ENCODE measurements around the gene ABCF2.

DNA sequence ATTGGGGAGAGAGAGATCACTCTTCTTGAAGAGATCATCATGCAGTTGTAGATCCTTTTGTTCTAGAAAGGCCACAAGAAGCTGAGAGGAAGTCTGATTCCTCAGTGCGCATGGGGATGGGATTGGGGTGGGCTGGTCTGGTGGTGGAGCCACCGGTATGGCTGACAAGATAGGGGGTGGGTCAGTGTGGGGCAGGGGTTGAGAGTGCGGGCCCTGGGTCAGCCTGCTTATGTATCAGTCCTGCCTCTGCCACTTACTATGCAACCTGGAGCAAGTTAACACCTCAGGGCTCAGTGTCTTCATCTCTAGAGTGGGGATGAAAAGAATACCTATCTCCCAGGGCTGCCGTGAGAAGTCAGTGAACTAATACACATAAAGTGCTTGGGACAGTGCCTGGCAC, 13.5 kb upstream of the ABCF2 start:
- TF ChIP-seq, protein P1, sequence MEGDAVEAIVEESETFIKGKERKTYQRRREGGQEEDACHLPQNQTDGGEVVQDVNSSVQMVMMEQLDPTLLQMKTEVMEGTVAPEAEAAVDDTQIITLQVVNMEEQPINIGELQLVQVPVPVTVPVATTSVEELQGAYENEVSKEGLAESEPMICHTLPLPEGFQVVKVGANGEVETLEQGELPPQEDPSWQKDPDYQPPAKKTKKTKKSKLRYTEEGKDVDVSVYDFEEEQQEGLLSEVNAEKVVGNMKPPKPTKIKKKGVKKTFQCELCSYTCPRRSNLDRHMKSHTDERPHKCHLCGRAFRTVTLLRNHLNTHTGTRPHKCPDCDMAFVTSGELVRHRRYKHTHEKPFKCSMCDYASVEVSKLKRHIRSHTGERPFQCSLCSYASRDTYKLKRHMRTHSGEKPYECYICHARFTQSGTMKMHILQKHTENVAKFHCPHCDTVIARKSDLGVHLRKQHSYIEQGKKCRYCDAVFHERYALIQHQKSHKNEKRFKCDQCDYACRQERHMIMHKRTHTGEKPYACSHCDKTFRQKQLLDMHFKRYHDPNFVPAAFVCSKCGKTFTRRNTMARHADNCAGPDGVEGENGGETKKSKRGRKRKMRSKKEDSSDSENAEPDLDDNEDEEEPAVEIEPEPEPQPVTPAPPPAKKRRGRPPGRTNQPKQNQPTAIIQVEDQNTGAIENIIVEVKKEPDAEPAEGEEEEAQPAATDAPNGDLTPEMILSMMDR (conservative IDR thresholded peaks at IDR 0.05; ENCODE audit: low read depth, low read length) = no peak
- TF ChIP-seq ELK1 (IDR thresholded peaks at IDR 0.05; ENCODE audit: borderline replicate concordance, low read depth, low read length) = no peak
- TF ChIP-seq SMC3 (IDR thresholded peaks at IDR 0.05; ENCODE audit: low read depth, low read length) = no peak
- TF ChIP-seq POLR2A (IDR thresholded peaks at IDR 0.05; ENCODE audit: low read depth, low read length) = no peak

Measured in IMR-90 (cell line).